HG03196 (cell line): ENCODE results near the gene SIRT2.

ENCODE experiments used
- ATAC-seq: cut with Tn5 transposase; IDR thresholded peaks from one replicate; pipeline ENCODE4 v1.9.1; 2021; ENCODE audit not compliant: unreplicated experiment

Gene SIRT2

DNA sequence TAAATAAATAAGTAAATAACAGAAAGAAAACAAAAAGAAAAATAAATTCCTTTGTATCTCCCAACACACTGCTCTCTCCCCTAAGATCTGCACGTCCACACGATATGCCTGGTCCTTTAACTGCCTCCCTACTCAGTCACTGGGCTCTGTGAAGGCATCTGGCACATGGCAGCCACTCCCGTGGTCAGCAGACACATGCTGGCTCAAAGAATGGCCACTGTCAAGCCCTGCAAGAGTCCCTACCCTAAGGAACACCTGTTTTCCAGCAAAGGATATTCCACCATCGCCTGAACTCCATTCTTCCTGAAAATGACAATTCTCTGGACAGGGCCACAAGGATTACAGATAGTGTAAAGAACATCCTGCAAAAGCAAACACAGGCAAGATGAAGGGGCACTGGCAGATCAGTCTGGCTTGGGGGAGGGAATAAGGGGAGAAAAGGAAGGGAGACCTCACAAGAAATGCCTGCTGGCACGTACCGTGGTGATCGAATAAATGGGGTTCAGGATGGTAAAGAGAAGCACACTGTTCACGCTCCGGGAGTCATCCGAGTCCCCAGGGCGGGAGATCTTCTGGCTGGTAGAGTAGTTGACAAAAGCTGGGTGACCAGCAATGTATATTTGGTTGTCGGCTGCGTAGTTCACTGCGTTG is 53.9 kb downstream of the SIRT2 start:
- no peak for ATAC-seq

DNA sequence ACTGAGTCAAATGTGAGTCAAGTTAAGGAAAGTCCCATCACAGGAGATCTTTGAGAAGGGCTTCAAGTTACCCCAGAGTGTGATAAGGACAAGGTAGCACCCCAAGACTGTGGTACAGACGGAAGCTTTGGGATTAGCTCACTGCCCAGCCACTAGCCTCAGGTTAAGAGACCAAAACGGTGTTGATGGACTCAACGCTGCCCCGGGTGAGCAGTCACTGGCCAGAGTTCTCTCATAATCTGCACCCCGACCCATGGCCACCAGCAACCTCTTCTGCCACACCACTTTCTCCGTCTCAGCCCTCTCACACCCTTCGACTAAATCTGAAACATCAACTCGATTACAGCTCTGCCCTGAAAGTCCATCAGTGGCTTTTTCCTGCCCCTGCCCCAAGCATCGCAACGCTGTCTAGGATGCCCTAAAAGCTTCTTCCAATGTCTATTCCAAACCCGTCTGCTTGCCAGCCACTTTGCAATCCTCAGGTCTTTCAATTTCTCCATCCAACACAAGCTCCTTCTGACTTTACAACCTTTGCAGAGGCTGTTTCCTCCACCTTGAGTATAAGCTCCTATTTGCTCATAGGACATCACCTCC is 55.2 kb downstream of the SIRT2 start:
- ATAC-seq, result no peak

DNA sequence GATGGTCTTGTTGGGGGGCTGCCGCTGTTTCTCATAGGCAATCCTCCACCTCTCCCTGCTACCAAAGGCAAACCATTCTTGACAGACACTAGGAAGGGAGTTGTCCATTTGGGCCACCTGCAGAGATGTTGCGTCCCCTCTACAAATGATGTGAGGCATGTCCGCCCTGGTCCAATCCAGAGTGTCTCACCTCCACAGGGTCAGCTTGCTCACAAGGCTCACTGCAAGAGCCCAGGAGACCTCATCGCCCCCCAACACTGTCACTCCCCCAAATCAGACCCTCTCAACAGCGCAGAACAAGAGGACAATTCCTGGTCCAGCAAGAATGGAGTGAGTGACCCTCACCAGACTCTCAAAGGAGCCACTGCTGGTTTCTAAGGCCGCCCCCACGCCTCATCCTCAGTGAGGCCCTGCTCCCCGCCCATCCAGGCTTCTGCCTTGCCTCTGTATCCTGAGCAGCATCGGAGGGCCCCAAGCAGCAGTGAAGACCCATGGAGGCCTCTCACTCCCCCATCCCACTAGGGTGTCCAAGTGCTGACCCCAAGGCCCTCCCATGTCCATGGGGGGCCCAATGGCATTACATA is 56.2 kb downstream of the SIRT2 start:
- ATAC-seq, result no peak

DNA sequence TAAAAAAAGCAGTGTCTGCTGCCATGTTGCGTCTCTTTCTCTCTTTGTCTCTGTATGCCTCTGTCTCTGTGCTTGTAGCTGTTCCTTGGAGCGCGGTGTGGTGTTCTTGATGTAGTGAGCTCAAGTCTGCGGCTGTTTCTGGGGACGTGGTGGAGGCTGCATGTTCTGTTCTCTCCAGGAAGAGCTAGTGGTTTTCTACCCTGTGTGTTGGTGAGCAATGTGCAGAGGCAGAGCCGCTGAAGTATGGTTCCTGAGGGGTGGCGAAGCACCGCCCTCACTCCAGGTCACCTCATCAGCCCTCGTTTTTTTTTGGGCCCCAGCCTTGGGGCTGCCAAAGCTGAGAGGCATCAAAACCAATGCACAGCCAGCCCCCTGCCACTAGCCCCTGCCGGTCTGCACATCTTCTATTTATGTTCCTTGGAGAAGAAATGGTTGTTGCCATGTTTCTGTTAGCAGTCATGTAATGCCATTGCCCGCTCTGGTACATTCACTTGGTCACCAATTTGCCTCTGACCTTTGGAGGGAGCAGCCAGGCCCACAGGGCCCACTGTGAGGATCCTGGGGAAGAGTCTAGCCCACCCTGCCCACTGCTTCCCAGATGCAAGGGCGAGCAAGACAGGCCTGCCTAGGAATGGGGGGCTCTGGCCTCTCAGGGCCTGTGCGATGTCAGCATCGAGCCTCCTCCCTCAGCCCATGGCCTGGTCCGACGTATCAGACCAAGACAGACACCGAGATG is 56.8 kb downstream of the SIRT2 start:
- ATAC-seq, result no peak

DNA sequence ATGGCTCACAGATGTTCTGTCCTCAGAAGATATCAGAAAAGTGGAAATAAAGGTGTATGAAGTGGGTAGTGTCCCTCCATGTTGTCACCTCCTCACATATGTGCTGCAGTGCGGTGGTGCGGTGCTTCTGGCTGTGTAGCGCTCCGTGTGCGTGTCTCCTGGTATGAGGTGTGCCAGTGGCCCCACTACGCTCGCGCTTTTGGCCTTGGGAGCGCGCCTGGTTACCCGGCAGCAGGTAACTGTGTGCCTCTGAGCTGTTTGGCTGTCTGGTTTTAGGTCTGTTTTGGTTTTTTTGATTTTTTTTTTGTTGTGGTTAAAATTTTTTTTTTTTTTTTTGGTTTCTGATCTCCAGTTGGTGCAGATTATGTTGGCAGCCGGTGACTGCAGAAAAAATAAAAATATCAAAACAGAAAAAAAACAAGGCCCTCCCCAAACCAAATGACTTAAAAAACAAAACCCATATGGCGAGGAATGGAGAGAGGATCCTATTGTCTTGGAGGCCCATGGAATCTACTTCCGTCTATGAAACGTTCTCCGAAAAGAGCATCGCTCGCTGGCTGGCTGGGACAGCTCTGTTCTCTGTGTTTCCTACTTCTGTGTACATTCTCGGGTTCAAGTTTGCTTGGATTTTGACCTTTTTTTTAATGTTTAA is 57.5 kb downstream of the SIRT2 start:
- ATAC-seq, result no peak

DNA sequence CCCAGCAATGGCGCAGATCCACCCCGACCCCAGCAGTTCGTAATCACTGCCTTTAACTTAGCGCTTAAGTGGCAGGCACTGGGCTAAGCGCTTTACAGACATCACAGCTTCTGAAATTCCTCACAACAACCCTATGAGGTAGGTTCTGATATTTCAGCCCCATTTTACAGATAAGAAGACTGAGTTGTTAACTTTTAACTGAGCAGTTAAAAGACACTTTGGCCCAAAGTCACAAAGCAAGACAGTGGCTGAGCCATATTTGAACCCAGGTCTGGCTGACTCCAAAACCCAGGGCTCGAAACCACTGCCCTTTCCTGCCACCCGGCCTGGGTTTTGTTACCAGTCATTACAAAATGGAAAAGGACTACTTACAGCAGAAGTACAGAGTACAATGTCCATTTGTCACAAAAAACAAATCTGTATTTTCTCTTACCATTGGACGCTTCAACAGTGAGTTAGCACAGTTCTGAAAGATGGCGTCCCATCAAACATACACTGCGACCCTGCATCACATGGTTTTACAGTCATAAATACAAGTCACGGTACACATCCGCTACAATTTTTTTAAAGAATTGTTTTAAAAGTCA is 58.1 kb downstream of the SIRT2 start:
- no peak for ATAC-seq

DNA sequence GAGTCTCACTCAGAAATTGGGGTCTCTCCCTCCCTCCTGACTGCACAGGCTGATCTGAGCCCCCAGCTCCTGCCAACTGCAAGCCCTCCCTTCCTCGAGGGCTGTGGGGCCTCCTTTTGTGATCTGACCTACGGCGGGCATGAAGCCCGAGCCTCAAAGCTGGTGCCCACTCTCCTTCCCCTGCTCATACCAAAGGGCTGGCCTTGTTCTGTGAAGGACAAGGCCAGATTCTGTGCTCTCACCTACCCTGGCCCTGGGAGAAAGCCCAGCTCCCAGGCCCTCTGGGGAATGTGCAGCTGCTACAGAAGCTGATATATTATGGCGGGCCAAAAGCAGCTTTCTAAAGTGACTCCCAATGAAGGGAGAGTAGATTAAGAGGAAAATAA is 58.8 kb downstream of the SIRT2 start:
- ATAC-seq, result no peak

DNA sequence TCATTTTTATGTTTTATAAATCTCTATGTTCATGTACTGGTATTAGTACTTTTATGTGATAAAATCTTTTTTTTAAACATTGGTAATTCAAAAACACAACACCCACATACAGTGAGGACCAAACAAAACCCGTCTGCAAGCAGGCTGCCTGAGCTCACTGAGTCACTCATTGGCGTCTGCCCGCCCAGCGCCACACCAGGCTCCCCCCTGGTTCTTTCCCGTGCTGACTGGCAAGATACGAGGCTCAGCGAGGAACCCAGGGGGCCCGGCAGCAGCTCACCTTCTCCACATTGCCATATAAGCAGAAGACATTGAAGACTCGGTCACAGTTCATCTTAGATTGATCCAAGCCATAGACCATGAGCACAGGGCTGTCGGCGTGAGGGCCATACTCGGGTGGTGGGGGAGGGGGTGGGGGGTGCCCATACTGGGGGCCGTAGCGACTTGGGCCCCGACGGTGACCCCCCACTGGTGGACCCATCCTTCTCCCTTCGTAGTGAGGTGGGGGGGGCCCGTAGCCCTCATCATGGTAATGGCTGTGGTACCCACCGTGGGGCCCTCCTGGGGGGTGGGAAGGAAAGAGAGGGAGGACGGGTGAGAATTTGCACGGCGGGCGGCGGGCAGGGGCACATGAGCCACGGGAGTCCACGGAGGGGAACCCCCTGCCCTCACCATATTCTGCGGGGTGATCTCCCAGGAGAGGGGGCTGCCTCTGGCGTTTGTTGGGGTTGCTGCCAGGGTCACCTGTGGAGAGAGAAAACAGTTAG is 59.4 kb downstream of the SIRT2 start:
- no peak for ATAC-seq

DNA sequence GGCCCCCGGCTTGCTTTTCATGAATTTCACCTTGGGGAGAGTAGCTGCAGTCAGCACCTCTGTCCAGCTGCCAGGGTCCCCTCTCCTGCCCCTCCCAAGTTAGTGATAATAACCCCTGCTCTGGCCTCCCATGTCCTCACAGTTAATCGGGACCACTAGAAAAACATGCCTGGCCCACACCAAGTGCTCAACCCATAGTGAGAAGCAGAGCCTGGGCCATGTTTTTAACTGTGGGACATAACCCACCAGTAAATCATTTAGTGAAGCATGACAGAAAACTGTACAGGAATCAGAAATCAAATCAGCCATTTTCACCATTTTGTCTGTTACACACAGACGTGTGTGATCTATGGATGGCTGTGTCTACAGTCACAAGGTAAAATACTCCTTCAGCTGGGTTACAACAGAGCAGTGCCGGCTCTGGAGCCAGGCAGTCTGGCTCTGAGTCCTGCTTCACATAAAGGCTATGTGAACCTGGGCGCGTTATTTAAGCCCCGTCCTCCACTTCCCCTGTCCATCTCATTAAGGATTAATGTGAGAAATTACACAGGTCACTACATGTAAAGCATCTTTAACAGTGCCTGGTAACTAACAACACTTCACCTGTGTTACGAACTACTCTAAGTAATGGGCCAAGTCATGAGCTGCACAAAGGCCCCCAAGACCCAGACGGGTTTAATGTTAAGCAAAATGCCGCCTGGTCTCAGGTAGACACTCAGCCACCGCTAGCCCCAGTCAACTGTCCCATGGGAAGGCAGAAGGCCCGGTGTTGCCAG is 60.2 kb downstream of the SIRT2 start:
- ATAC-seq, result no peak

DNA sequence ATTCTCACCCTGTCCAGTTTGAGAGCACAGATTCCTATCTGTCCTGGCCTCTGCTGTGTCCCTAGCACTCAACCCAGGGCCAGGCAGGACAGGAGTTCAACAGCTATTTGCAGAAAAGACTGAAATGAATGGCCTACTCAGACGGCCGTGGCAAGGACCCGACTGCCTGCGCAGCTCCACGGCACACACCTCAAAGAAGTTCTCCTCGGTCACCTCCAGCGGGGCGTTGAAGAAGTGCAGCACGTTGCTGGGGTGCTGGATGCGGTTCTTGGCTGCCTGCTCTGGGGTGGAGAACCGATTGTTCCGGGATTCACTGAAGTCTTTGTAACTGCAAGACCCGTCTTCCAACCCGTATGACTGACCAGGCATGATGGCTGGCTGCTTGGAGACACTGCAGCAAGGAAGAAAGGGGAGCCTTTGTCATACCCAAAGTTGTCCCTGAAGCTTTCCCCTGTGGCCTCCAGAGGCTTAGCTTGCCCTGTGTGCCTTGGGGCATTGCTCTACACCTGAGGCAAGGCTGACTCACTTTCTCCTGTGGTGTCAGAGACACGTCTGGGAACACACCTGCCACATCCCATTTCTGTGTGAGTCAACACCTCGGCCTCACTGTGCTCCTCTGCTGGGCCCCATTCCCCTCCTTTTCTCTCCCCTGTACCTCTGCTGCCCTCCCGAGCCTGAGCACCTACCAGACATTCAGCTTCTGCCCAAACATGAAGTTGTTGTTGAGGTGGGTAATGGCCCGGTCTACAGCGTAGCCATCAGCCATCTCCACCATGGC is 61.0 kb downstream of the SIRT2 start:
- no peak for ATAC-seq

DNA sequence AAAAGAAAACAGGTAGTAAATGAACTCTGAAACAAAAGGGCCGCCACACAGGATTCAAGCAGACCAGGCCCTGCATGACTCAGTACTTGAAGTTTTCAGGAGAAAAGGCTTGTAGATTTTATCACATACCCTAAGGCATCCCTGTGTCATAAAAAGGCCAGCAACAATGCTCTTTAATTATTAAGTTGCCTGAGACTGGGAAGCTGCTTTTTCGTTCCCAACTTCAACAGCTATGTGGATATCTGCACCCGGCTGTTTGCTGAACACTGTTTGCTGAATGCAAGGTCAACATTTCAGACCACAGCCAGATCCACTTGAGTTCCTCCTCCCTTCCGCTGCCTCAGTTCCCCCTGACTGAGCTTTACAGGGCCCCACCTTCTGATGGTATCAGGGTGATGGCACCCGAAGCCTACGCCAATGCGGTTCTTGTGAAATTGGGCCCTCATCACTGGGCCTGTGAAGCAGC is 61.7 kb downstream of the SIRT2 start:
- no peak for ATAC-seq

DNA sequence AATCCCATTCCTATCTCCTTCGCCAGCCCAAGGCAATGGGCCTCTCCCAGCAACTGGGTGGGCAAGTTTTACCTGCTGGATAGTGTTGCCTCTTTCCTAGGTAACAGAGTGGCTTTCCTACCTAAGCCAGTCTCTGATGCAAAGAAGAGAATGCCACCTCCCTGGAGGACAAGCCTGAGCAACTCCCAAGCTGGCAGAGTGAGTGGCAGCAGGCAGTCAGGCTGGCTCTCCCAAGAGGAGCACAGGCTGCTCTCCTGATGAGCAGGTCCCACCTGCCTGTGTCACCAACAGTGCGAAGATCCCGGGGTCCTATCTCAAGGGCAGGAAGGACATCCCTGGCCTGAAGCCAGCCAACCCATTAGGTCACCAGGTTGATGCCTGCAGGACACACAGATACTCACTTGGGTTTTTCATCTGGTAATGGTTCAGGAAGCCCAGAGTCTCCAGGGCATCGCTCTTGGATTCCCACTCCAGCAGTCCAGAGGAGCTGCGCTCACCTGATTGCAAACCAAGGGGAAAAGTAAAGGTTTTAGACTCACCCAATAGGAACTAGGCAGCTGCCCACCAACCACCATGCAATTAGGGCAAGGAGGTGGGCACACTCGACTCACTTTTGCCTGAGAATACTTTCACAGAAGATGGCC is 62.3 kb downstream of the SIRT2 start:
- ATAC-seq, result no peak

DNA sequence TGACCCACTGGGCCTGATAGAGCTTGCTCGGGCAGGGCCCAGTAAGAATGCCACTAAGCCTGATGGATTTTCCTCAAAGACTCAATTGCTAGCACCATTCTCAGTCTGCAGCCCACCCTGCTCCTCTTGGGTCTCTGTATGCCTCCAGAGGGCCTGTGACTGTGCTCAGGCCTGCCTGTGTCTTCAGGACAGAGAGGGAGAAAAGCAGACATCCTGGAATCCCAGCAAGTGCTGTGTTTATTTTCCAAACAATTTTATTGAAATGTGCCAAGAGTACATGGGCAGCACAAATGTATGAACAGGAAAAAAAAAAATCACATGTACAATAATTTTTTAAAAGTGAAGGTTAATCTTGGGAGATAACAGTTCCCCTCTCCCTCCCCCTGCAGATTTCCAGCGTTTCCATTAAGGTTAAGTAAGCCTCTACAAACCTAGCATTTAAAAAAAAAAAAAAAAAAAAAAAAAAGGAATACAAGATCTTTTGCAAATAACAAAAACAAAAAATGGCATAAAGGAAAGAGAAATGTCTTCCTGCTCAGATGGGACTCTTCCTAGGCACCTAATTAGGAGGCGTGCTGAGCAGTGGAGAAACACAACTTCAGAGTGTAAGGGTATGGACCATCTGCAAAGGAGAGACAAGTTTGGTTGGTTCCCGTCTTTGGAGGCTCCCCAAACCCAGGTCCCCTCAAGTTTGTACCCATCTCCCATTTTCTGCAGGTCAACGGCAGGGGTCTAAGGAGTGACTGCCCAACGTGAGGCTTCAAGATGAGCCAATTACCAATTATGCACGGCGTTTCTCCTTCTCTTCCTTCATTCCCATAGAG is 63.0 kb downstream of the SIRT2 start:
- ATAC-seq, result no peak

DNA sequence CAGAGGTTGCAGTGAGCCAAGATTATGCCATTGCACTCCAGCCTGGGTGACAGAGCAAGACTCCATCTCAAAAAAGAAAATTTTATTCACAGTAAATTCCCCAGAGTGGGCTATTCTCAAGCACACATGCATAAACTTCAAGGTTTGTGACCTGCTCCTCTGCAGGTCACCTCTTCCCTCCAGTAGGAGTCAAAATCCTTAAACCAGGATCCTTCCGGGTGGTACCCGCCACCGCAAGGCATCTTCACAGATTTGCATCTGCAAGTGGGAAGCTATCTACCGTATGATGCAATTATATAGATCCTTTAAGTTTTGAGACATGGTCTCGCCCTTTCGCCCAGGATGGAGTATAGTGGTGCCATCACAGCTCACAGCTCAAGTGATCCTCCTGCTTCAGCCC is 64.8 kb downstream of the SIRT2 start:
- no peak for ATAC-seq

DNA sequence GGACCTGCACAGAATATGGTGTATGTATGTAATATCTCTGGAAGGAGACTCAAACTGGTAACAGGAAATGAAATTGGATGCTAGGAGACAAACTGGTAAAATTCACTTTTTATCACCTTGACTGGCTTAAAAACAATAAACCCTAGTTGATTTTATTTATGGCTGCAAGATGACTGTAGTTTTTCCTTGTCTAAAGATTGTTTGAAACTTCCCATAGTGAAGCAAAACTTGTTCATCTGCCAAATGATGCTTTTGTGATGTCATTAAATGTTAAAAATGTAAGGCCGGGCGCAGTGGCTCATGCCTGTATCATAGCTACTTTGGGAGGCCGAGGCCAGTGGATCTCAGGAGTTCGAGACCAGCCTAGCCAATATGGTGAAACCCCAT is 65.3 kb downstream of the SIRT2 start:
- no peak for ATAC-seq

DNA sequence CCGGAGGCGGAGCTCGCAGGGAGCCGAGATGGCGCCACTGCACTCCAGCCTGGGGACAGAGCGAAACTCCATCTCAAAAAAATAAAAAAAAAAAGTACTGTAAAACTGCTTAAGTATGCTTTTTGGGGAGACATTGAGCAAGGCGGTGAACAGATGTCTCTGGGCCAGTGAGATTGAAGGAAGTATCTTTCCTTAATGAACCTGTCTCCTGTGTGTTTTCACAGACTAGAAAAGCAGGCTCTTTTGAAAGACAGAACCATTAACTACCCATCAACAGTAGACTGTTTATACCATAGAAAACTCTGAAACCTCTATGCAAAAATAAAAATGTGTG is 66.4 kb downstream of the SIRT2 start:
- ATAC-seq, result no peak

DNA sequence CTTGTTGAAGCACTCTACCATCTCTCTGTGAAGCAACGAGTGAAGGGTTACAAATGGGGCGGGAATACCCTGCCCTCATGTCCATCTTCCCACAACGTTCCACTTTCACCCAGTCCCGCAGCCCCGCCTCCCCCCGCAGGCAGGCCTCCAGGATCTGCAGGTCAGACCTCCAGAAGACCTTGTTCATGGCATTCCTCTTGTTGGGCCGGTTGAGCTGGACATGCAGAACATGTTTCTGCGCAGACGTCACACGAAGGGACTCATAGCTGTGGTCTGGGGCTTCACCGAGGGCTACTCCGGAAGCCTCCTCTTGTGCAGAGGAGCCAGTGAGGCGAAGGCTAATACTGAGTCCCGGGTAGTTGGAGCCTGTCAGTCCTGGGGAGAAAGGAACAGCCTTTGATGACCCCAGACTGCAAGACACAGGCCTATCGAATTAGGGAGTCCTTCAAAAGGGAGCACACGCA is 68.2 kb downstream of the SIRT2 start:
- peak; percentile 32 for ATAC-seq
